Raji (cell line): ENCODE data around the gene EIF1.

Experiments
- POLR2A ChIP-seq: IDR thresholded peaks from 2 replicates; pipeline ENCODE4 v1.6.1; 2011; ENCODE audit warnings: low read depth, low read length, control low read depth; ENCODE audit not compliant: insufficient read depth

The EIF1 gene

DNA sequence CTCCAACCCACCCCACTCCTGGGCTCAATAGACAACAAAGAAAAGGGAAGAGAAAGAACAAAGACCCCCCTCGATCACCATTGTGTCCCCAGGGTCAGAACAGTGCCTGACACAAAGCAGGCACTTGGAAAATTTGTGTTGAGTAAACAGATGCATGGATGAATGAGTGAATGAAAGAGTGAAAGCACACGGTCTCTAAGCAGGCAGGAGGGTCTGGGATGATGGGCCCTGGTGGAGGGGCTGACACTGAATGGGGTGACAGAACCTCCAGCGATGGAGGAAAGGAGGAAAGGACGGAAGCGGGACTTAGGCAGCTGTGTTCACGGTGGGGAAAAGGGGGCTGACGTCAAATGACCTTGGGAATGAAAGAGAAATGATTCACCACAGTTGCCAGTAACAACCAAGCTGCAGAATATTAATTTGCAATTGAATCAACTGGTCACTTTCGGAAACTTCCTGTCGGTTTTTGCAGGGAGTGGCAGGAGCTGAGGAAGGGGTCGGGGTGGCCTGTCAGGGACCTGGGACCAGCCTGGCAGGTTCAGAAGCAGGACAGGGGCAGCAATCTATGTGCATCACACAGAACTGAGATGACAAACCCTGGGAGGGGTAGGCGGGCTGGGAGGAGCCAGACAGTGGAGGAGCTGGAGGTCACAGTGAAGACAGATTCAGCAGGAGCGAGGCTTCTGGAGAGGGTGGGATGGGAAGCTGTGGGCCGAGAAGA is 16.7 kb downstream of the EIF1 start:
- TF ChIP-seq POLR2A = no peak

GRCh38 chr17:41707803-41708669 is 19.4 kb downstream of the EIF1 start:
- no peak for TF ChIP-seq POLR2A

DNA sequence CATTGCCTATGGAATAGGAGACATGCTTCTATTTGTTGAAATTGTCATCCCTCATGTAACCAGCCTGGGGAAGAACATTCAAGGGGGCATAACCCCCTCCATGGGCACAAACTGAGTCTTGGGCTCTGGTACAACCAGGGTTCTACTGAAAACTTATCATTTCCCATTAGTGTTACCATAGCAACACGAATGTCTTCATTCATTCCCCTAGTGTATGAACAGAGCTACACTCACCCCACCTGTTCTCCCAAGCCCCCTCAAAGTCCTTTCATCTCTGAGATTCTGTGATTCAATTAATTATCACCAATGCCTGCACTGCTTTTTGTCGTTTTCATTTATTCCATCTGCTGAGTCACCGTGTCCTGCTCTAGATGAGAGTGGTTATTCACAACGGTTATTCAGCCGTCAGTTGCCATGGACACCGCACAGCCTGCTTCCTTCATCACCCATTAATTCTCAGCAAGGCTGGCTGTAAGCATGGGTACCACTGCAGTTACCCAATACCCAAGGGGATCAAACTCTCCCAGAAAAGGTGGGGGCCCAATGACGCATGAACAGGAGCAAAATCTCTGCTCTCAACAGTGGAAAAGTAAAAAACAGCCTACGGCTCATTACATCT is 21.9 kb downstream of the EIF1 start:
- TF ChIP-seq POLR2A = no peak

DNA sequence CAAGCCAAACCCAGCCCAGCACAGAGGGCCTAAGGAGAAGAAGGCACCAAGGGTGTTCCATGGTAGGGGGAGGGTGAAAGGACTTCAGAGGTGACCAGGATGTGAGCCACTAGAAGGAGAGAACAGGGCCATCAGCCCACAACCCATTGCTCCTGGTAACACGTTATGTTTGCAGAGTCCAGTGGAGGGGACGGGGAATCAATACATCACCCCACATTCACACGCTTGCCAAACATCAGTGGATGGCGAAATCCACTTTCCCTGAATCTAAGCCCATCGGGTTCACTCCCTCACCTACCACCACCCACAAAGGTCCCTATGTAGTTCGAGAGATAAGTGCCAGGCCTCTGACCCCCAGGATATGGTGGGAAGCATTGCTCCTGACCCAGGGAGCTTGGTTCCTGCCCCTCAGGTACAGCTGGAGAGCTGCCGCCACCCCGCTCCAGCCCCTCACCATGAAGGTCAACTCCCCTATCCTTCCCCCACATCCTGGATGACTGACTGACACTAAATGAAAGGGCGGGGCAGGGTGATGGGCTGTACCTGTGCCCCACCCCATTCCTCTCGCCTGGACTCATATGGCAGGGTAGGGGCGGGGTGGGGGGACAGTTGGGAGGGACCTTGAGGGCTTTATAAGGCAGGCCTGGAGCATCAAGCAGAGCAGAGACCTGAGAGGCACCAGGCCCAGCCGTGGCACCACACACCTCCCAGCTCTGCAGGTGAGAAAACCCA is 23.1 kb downstream of the EIF1 start, which contains the start of gene GAST:
Gene GAST (plus strand): TSS at position 663 of the 732 bp plus-strand sequence. CDS start 3,106 bp downstream, outside the sequence.
- TF ChIP-seq POLR2A = no peak

GRCh38 chr17:41717408-41718286 is 29.0 kb downstream of the EIF1 start:
- no peak for TF ChIP-seq POLR2A

DNA sequence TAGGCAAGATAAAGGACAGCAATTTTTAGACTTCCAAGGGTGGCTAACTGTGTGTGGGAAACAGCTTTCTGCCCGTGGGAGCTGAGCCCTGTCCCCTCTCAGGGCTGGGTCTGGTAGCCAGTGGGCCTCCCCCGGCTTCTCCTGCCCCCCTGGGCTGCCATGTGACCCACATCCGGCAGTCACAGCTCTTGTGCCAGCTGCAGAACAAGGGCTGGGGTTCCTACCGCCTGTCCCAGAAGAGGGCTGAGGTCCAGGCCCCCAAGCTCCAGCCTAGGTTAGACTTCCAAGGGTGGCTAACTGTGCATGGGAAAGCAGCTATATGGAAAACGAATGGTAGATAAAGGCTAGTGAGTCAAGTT is 29.6 kb downstream of the EIF1 start:
- no peak for TF ChIP-seq POLR2A

- TF ChIP-seq POLR2A = no peak
Observed at GRCh38 chr17:41722231-41722630, 33.5 kb downstream of the EIF1 start.

DNA sequence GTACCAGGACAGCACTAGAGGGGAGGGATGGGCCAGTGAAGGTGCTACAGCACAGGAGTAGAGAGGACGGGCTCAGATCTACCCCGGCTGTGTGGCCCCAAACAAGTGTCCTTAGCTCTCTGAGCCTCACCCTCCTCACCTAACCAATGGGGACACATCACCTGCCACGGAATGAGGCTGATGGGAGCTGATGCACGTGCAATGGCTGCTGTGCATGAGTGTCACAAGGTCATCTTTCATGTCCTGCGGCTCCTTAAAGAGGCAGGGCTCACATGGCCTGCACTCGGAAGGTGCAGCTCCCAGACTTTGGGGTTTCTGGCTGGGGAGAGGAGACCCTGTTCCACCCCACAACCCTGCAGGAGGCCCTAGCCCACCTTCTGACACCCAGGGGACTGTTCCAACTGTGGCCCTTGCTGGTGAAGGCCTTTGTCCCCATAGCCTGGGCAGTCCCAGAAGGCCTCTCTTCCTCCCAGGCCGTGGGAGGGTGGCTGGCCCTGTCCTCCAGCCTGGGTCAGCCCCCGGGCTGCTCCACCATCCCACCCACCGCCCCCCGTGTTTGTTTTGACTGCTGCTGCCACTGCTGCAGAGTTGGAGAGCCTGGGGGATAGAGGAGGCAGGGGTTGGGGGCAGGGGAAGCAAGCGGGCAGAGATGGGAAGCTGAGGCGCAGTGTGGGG is 35.3 kb downstream of the EIF1 start:
- no peak for TF ChIP-seq POLR2A

DNA sequence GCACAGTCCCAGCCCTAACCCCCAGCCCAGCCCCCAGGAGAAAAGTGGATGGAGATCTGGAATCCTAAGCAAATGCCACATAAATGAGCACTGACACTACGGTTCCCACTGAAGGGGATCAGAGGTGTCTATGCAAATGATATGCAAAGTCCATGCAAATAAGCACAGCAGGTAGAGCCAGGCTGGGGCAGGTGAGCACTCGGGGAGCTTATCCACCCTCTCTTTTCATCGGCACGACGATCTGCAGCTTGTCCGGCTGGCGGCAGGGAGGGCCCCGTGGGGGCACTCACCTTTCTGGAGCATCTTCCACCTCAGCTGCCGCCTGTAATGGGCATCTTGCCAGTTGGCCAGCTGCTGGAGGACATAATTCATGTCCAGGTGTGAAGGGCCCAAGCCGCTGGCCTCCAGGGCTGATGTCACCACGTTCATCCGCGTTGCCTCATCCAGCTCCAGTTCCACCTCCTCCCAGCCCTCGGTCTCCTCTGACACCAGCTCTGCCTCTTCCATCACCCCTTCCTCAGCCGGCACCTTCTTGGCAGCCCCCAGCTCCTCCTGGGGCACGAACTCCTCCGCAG is 35.9 kb downstream of the EIF1 start:
- TF ChIP-seq POLR2A = no peak

DNA sequence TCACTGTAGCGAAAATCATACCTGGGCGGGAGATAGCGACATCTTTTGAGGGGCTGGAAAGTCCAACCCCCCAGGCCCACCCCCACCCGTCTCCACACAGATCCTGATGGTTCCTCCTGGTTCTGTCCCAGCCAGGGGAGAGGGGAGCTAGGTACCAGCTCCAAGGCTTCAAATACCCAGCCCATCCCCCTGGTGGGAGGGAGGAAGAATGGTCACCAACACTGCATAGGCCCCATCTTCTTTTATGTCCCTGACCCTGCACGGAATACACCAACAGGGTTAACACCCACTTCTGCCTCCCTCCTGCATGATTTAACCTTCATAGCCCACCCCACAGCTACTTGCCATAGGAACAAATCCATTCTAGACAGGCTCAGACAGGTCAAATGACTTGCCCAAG is 36.4 kb downstream of the EIF1 start:
- no peak for TF ChIP-seq POLR2A

DNA sequence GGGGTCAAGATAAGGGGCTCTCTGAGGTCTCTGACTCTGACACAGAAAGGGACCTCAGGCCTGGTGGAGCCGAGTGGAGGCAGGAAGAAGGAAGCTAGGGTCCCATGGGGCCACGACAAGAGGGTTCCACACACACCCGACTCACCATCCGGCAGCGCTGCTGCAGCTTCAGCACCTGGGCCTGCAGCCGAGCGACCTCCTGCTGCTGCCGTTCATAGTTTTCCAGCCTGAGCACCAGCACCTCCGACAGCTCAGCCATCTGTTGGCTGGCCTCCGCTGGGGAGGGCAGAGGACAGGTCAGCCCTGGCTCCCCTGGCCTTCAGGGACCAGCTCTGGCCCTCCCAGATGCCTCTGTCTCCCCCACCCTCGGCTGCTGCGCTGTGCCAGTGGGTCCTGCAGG is 39.4 kb downstream of the EIF1 start:
- no peak for TF ChIP-seq POLR2A

DNA sequence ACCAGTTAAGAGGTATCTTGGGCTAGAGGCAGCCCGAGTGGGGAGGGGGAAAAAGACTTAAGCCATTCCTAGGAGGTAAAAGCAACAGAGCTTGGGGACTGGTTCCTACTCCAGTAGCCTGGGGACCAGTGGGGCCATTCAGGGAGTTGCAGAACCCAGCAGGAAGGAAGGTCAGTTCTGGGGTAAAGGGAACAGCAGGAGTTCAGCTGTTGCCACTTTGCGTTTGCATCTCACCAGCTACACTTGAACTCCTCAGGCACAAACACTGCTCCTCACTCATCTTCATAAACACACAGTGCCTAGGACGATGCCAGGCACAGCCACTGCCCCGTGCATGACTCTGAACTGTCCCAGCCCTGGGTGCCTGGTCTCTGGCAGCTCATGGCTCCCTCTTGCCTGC is 41.8 kb downstream of the EIF1 start:
- no peak for TF ChIP-seq POLR2A

DNA sequence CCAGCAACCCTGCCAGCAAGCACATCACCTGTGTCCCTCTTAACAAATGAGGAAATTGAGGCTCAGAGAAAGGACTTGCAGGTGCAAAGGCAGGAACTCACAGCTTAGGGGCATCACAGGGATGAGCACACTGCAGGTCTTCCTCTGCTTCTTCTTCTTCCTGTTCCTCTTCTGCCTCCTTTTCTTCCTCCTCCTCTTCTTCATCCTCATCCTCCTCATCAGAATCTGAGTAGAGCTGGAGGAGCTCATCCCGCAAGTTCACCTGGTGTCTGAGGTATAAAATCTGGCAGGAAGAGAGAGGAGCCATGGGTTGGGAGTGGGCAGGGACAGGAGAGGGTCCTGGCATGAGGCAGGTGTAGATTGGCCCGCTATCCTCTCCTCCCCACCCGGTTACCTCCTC is 43.2 kb downstream of the EIF1 start:
- TF ChIP-seq POLR2A = no peak
